ENCODE measurements around the gene SPAAR.
"Not testable (repeated sequence)": the region's sequence is repeated elsewhere in the genome, so short reads cannot be mapped to it uniquely, and the experiment has no call there.

Gene SPAAR

GRCh38 chr9:35905051-35905781 is 4.1 kb upstream of the SPAAR start:
- no peak for DNase-seq

GRCh38 chr9:35905912-35906679 is 3.2 kb upstream of the SPAAR start, which contains the start of gene HRCT1:
TSS of gene HRCT1 (plus strand) at chr9:35906202. CDS start at chr9:35906288, 86 bp downstream.
- peak in 1 of 2 experiments; percentile 6 for DNase-seq

DNA sequence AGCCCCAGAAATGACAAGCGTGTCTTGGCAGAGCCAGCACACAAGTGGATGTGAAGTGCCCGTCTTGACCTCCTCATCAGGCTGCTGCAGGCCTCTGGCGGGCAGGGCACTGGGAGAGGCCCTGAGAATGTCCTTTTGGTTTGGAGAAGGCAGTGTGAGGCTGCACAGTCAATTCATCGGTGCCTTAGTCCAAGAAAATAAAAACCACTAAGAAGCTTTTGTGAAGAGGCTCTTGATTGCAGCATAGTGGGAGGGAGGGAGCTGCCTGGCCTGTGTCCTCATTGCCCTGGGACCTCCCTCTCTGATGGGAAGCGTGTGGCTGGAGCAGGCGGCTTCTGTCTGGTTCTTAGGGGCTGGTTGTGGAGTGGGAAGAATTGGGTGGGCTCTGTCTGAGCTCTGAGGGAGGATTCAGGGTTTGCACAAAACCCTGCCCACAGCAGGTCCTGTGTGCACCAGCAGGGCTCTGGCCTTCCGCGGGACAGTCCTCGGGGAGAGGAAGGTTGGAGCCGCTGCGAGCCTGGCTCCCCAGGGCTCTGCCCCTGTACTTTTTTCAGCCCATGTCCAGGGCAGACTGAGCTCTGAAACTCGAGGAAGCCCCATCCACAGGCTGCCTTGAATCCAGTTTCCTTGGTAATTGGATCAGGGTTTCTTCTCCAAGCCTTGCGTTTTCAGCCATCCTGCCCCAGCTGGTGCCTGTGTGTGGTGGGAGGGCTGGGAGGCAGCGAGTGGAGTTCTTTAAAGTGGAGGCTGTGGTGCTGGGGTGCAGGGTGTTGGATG is 2.2 kb upstream of the SPAAR start:
- DNase-seq = peak; percentile 33 to 68

DNA sequence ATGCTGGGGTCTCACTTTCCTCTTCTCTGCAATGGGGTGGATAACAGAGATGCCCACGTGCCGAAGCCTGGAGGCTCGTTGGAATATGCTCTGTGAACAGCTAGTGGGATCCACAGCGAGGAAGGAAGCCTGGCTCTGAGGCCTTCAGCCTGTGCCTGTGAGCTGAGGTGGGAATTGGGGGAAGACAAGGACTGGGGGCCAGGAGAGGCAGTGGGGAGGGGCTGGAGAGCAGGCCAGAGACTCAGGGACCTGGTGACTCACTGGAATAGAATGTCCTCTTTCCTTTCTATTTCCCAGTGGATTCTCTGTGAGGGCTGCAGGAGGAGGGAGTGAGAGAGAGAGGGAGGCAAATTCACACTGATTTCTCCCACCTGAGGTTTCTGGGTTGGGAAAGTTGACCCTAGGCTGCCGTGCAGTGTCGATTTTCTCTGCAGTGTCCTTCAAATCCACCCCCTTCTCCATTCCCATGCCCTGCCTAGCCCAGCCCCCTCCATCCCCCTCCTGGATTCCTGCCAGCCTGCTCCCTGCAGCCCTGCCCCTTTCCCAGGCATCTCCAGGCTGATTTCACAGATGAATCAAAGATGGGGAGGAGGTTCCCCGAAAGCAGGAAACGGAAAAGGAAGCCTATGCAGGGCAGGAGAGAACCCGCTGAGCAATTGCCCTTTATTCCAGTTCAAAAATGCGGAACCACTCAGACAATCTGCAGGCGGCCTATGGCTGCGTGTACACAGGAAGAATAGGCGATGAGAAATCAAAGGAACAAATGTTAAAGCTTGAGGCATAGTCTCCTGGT is 1.4 kb upstream of the SPAAR start:
- DNase-seq = peak; percentile 14 to 67

DNA sequence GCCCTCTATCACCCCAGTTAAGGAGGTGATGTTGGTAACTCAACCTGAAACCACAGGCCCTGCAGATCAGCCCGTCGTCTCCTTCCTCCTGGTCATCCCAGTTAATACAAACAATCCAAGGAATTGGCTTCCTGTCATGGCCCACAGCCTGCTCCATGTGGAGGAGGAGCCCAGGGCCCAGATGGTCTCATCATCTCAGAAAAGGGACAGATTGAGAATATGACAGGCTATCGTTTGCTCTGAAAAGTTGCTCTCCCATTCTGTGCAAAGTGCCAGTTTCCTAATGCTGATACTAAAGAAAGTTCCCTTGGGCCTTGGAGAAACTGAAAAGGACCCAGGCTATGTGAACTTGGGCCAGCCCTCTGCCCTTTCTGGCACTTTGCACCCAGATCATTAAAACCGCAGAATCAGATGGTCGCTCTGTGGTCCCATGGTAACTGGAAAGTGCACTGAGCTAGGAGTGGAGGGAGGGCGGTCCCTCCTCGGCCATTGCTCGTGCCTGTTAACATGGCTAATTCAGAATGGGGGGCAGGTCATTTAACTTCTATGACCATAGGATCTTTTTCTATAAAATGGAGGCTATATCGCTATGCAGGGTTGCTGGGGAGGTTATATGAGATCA is 675 bp upstream of the SPAAR start:
- DNase-seq = peak; percentile 6 to 67

DNA sequence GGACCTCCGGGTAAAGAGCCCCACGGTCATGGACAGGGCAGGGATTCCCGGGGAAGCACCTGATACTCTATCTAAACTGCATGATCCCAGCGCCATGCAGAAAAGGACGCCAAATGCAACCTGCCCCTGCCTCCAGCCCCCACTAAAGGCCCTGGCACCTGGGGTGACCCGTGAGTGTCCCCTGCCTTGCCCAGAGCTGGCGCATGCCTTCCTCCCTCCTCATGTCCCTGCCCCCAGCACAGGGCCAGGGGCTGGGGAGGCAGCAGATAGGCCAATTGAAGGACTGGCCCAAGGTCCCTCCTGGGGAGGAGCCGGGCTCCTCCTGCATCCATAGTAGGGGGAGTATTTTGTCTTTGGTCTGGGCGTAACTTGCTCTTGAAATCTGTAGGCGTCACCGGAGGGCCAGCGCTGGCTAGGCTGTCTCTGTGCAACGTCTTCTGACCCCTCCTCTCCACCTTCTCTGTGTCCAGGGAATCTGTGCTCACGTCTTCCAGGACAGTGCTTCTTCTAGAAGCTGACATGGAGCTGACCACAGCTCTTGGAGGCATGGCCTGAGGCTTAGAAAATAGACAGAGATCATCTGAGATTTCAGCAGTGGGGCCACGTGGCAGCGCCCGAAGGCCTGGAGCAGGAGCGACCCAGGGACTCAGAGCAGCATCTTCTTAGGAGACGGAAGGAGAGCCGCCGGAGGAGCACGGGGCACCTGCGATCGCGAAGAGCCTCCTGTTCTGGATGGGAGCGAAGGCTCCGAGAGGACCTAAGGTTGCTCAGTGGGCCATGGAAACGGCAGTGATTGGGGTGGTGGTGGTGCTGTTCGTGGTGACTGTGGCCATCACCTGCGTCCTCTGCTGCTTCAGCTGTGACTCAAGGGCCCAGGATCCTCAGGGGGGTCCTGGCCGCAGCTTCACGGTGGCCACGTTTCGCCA is 660 bp downstream of the SPAAR start:
- DNase-seq = peak in 1 of 2 experiments; percentile 2

DNA sequence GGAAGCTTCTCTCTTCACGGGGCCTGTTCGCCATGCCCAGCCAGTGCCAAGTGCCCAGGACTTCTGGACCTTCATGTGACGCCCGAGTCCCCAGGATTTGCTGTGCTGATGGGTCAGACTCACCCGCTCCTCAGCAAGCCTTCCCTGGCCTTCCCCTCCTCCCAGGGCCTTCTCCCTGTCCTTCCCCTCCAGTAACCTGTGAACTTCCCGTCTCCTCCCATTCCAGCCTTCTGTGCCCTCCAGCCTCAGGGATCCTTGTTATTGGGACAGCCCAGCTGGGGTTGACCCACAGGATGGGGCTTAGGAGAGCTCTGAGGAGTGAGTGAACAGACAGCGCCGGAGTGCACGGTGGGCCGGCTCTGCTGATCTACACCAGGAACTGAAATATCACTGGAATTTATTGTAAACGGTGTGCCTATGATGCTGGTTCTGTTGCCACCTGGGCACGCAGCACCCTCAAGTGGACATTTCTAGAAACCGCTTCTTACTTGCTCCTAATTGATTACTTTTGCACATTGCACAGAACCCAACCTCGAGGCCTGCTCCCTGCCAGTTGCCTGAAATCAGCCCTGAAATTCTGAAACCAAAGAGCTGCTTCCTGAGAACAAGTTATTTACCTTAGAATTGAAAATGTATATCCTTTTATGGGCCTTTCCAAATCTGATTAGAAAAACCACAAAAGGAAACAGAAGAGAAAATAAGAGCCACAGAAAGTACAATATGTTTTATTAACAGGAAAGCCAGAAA is 1.5 kb downstream of the SPAAR start:
- DNase-seq = peak; percentile 35 to 70

GRCh38 chr9:35911690-35912089 is 2.4 kb downstream of the SPAAR start:
- no peak for DNase-seq

- no peak for DNase-seq
Measured at GRCh38 chr9:35912791-35913400, 3.6 kb downstream of the SPAAR start.

DNA sequence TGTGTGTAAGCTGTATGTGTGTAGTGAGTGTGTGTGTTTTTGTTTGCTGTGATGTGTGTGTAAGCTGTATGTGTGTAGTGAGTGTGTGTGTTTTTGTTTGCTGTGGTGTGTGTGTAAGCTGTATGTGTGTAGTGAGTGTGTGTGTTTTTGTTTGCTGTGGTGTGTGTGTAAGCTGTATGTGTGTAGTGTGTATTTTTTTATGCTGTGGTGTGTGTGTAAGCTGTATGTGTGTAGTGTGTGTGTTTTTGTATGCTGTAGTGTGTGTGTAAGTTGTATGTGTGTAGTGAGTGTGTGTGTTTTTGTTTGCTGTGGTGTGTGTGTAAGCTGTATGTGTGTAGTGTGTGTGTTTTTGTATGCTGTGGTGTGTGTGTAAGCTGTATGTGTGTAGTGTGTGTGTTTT is 4.1 kb downstream of the SPAAR start:
- not testable (repeated sequence) for DNase-seq

- DNase-seq = no peak
Measured at GRCh38 chr9:35914301-35914807, 5.1 kb downstream of the SPAAR start.

- no peak for DNase-seq
Measured at GRCh38 chr9:35915681-35916294, 6.5 kb downstream of the SPAAR start.

DNA sequence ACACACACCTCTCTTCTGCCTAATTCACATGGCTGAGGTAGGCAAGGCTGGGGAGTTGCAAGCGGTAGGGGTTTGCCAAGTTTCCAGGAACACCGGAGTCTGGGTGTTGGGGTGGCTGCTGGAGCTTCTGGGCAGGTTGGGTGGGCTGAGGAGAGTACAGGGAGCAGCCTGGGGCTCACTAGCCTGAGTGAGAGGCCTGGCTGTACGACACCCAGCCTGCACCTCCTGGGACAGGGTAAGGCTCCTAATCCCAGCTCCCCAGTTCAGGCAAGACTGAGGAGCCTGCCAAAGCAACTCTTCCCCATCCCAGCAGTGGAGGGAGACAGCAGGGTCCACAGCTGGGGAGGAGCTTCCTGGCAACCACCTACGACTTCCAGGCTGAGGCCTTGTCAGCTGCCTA is 8.0 kb downstream of the SPAAR start:
- DNase-seq = no peak

DNA sequence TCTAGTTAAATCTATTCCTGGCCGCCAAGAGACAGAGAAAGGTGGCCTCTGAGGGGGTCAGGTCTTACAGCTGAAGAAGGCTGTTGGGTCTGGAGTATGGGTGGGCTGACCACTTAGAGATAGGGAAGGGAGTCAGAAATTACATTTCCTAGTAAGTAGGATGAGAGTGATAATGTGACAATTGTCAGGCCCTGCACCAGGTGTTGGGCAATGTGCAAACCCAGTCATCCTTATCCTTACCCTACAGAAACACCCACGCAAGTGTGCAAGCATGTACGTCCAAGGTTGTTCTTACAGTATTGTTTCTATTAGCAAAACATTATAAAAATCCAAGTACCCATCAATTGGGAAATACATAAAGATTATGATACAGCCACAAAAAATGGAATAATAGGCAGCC is 9.5 kb downstream of the SPAAR start:
- no peak for DNase-seq

- DNase-seq = no peak
Measured at GRCh38 chr9:35919212-35920008, 10.1 kb downstream of the SPAAR start.

DNA sequence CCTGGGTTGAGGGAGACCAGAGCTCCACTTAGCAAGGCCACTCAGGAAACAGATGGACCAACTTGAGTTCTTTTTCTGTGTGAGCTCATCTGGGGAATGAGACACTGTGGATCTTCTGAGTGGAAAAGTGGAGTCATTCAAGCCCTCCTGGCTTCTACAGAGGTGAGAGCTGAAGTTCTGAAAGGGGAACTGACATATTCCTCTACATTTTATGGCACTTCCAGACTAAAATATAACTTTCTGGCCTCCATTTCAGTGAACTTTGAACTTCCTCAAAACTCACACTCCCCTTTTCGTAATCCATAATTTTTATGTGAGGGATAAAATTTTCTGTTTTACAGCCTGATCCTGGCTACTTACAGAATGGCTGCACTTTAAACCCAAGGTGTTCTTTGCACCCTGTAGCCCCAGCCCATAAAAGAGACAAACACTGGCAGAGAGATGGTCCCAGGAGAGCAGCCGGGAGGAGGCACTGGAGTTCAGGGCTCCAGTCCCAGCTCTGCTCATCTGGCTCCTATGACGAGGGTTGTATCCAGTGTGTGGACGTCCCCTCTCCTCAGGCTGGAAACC is 10.8 kb downstream of the SPAAR start:
- peak in 1 of 2 experiments; percentile 44 for DNase-seq

DNA sequence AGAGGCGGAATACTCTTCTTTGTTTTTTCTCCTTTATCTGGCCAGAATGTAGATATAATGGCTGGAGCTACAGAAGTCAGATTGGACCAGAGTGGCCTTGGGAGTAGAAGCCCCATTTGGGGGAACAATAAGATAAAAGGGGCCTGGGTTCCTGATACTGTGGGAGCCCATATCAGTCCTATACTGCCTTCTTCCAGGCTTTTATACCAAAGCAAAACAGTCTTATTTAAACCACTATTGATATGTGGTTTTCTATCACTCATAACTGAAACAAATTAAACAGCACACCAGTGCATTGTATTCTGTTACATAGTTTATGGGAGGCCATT is 14.3 kb downstream of the SPAAR start:
- no peak for DNase-seq
